Stimulated activated CD4-positive, alpha-beta T cell treated with anti-CD3 and anti-CD28 coated beads, Interleukin-12 subunit alpha, Interleukin-12 subunit beta, amount 100 ng/mL, for 48 hours (primary cell): ENCODE measurements around the gene DKK3.

Experiments
- DNase-seq, 3 donors: peaks; one replicate each; pipeline ENCODE4 v3.0.0-alpha.2; 2020; ENCODE audit warnings: low read depth in 2 of 3, low spot score in 1 of 3

Gene DKK3

GRCh38 chr11:11946878-11947277 lies 61.5 kb downstream of the DKK3 start:
- DNase-seq = no peak

GRCh38 chr11:11946180-11946579 lies 62.2 kb downstream of the DKK3 start:
- DNase-seq = no peak

- no peak for DNase-seq
Measured at GRCh38 chr11:11944444-11944843, 64.0 kb downstream of the DKK3 start.

GRCh38 chr11:11942668-11943067 lies 65.8 kb downstream of the DKK3 start:
- DNase-seq = no peak

GRCh38 chr11:11940551-11940950 lies 67.9 kb downstream of the DKK3 start:
- no peak for DNase-seq

DNA sequence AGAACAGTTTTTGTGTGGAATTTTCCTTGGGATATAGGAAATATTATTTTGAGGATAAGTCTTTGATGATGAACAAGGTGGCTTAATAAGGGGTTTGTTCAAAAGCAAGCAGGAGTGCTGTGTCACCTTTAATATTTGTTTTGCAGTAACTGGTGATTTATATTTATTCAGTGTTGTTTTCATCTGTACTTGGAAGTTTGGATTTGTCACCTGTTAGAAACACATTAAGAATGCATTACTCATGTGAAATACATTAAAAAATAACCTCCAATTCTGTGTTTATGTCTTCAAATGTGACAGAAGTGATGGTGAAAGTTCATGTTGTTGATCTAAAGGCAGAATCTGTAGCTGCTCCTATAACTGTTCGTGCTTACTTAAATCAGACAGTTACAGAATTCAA lies 70.5 kb downstream of the DKK3 start:
- DNase-seq = no peak

DNA sequence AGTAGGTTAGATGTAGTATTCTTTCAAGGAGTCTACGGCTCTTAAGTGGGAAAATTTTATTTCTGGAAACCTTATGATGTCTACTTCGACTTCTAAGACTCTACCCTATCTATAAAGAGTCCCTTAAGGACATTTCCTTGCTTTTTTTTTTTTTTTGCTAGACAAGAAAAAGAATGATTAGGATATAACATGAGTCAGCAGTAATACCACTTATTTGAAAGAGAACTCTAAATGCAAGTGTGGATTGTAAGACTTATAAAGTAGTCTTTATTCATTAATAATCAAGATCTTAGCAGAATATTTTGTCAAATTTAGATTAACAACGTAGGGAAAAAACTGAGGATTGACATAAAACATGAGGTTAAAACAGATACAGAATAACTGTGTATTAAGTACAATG lies 71.0 kb downstream of the DKK3 start:
- no peak for DNase-seq

DNA sequence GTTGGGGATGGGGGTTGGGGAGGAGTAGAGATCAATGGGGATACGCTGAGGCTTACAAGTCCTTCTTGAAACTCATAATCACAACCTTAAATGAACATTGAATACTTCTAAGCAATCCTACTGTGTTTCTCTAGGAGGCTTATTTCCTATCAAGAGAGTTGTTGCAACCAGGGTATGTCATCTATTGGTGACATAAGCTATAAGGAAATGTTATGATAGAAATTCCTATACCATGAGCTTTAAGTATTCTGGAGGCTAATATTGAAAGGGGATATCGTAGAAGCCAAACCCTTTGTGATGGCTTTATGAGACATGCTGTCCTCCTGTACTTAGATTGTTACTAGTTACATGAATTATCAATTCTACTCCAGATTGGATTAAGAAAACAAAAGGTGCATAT lies 72.9 kb downstream of the DKK3 start:
- no peak for DNase-seq

GRCh38 chr11:11931461-11932055 lies 76.9 kb downstream of the DKK3 start:
- no peak for DNase-seq

- no peak for DNase-seq
Measured at GRCh38 chr11:11929920-11930319, 78.5 kb downstream of the DKK3 start.

GRCh38 chr11:11923828-11924227 lies 84.6 kb downstream of the DKK3 start:
- DNase-seq = no peak

GRCh38 chr11:11916981-11917399 lies 91.4 kb downstream of the DKK3 start:
- no peak for DNase-seq

DNA sequence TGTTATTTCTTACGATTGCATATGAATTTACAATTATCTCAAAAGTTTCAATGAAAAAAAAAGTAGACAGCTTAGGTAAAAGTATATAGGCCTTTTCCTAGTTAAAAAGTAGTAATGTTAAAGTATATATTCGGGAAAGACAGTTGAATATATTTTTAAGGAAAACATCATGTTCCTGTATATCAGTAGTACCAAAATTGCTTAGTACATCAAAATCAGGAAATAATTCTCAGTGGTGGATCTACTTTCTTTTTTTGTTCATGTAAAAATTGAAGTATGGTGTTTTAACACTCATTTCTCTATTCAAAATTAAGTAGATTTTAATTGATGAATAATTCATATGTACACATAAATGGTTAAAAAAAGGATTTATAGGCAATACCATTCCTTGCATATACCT lies 92.8 kb downstream of the DKK3 start:
- DNase-seq = no peak

GRCh38 chr11:11913395-11913794 lies 95.0 kb downstream of the DKK3 start:
- no peak for DNase-seq
